Posterior cingulate gyrus (tissue), 11 donors: ENCODE data around the gene TMSB15B.
"Not testable (repeated sequence)": the region's sequence is repeated elsewhere in the genome, so short reads cannot be mapped to it uniquely, and the experiment has no call there.

Experiments
- DNase-seq, 10 donors: peaks; one replicate each; pipeline versions ENCODE4 v3.0.0 to v3.0.0-alpha.2; 2020 to 2021; ENCODE audit warnings: mixed read lengths in 3 of 10
- intact Hi-C: fragments of 100-400 bp; cut with DNase I; formaldehyde crosslinking; loops from one replicate; pipeline ENCODE4 v1.15.1; 2023

The TMSB15B gene

GRCh38 chrX:103962411-103963278 lies at the start of gene TMSB15B:
Gene TMSB15B (plus strand): TSS chrX:103962627.
- DNase-seq, intact Hi-C loops: not testable (repeated sequence)

- intact Hi-C loops = no loop called here
- DNase-seq = no peak
These were observed 48.9 kb upstream of the TMSB15B start for GRCh38 chrX:103913356-103914020.

- DNase-seq = peak in 9 of 10 donors; percentile 35 to 85 (median 42)
- intact Hi-C loops = no loop called here
These were observed 44.4 kb upstream of the TMSB15B start for GRCh38 chrX:103918050-103918449.

DNA sequence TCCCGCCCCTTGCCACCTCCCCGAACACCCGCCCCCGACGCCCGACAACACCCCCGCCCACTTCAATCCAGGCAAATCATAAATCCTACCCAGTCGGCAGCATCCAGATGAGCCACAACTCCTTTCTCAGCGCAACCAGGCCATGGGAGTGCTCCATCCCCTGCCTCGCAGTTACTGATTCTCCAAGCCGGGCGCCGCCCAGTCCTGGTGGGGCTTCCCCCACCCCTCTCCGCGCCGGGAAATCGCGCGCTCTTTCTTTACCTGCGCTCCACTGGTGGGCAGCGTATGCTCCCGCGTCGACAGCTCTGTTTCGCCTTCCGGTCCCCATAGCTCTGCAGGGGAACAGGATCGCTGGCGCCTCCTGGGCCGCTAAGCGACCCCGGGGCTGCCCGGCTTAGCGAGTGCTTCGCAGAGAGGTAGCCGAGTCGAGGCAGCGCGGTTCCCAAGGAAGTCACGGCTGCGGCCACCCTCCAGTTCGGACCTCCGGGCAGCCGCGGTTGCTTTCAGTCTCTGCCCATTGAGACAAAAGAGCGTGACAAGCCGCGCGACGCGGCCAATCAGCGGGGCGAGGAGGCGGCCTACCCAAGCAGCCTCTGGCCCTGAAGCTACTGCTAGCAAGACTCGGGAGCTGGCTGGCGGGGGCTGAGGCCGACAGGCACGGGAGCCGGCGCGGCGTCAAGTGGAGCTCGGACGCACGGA lies 43.7 kb upstream of the TMSB15B start:
- intact Hi-C loops = no loop called here
- peak; percentile 34 to 95 (median 58) for DNase-seq

GRCh38 chrX:103919270-103919637 lies 43.2 kb upstream of the TMSB15B start:
- intact Hi-C loops = no loop called here

GRCh38 chrX:103920515-103920914 lies 41.9 kb upstream of the TMSB15B start:
- intact Hi-C loops, DNase-seq: not testable (repeated sequence)

More at GRCh38 chrX:103919270-103919637, 43.2 kb upstream of the TMSB15B start:
- peak in 1 of 10 donors; percentile 68 for DNase-seq

DNA sequence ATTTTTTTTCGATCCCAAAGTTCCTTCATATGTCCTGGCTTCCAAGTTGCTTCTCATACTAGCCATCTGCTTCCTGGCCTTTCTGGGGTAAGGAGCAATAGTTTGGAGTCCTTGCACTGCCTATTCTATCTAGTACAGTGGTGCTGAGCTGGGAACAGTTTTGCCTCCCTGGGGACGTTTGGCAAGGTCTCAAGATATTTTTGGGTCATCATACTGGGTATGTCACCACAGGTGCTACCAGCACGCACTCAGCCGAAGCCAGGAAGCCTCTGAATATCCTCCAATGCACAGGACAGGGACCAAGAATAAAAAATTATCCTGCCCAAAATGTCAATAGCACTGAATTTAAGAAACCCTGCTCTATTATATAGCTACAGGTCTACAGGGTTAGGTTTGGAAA lies 35.4 kb upstream of the TMSB15B start:
- DNase-seq = no peak
- intact Hi-C loops = no loop called here

GRCh38 chrX:103927633-103928032 lies 34.8 kb upstream of the TMSB15B start:
- intact Hi-C loops = no loop called here
- no peak for DNase-seq

DNA sequence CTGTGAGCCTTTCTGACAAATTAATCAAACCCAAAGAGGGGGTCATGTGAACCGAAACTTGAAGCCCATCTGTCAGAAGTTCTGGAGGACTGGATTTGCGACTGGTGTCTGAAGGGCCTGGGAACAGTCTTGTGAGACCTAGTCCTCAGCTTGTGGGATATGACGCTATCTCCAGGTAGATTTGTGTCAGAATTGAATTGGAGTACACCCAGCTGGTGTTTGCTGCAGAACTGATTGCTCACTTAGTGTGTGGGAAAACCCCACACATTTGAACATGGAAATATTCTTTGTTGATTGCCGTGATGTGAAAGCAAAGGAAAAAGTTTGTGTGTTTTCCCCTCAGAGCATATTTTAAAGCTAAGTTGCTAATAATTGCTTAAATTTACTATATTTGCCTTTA lies 30.3 kb upstream of the TMSB15B start:
- intact Hi-C loops = no loop called here
- no peak for DNase-seq

GRCh38 chrX:103940257-103940656 lies 22.2 kb upstream of the TMSB15B start:
- DNase-seq, intact Hi-C loops: not testable (repeated sequence)

- DNase-seq = no peak
- intact Hi-C loops = no loop called here
These were observed 21.0 kb upstream of the TMSB15B start for GRCh38 chrX:103941201-103941975.

DNA sequence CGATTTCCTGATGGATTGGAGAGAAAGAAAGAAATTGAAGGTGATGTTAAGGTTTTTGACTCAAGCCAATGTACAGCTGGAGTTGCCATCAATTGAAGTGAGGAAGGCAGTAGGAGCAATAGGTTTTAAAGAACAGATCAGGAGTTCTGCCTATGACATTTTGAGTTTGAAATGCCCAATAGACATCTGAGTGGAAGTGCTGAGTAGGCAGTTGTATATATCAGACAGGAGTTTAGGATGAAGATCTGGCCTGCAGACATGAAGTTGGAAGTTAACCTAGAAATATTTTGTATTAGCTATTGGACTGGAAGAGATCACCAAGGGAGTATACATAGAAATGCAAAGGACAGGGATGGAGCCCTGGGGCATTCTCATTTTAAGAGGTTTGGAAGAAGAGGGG lies 12.9 kb upstream of the TMSB15B start:
- intact Hi-C loops = no loop called here
- DNase-seq = no peak

GRCh38 chrX:103953353-103953752 lies 9.1 kb upstream of the TMSB15B start:
- intact Hi-C loops = no loop called here
- DNase-seq = peak in 1 of 10 donors; percentile 66

DNA sequence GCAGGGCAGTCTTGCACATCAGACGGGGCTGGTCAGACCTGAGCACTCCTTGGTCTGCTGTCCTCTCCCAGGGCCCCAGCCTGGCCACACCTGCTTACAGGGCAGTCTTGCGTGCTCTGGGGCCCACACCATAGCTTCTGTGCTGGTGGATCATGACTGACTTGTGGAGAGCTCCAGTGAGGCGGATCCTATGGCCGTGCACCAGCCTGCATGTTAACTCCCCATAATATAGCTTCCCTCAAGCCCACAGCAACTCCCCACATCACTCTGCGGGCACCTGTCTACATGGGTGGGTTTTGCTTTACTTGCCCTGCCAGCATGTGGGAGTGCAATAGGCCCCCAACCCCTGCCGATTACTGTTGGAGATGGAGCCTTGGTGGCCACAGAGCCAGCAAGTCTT lies 8.2 kb upstream of the TMSB15B start:
- peak in 1 of 10 donors; percentile 64 for DNase-seq
- intact Hi-C loops = no loop called here

DNA sequence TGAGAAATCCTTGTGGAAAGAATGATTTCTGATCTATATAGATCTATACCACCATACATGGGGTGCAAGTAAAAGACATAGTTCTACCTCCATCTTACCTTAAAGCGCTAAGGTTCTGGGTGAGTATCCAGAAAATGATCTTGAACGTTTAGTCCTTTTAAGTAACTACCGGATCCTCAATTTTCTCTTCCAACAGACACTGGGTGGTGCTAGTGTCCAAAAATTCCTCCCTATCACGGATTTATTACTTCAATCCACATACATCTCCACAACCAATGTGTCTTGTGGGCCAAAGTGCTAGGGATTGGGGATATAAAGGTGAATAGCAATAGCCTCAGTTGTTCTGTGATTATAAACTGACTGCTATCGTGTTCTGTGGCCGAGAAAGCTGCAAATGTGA lies 1.8 kb upstream of the TMSB15B start:
- DNase-seq, intact Hi-C loops: not testable (repeated sequence)

DNA sequence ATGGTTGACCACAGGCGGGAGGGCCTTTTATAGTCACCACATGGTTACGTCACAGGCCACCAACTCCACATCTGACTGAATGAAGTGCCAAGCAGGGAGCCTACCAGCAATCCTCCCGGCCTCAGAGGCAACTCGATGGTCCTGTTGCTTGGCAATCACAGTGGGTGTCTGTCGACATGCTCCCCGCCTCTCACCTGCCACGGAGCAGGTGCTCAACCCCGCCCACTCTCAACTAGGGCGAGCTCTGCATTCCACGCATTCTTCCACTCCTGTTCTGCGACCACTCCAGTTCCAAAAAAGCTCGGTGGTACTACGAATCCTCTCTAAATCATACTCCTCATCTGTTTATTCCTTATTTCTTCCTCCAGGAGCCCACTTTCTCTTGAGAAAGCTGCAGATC lies 21.1 kb downstream of the TMSB15B start:
- DNase-seq, intact Hi-C loops: not testable (repeated sequence)

DNA sequence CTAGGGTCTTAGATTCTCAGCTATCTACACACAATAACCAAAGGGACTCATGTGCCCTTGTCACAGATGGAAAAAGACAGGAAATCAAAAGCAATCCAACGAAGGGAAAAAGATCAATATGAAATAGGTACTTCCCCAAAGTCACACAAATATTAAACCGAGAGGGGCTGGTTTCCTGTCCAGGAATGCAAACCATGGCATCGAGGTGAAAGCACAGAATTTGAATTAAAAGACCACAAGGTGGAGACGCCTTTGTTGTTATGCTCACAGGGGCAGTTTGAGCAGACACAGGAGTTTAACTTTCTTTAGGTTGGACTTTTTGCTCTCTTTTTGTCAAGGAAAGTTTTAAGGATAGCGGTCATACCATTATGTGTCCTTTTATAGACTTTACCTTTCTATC lies 36.8 kb downstream of the TMSB15B start:
- no peak for DNase-seq
- intact Hi-C loops = no loop called here

DNA sequence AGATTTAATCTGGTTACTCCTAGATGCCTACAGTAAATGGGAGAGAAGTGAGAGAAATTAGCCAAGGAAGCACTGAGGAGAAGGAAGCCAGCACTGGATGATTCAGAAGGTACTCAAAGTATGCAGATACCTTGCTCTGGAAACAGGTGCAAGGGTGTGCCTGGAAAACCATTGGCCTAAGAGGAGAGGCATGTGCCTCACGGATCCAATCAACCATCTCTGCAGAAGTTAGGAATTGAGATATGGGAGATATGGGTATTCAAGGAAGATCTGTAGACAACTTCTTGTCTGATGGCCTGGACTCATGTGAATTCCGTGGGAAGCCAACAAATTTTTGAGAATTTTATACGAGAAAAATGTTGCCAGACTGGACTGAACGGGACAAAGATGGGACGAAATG lies 46.4 kb downstream of the TMSB15B start:
- DNase-seq = no peak
- intact Hi-C loops = no loop called here

DNA sequence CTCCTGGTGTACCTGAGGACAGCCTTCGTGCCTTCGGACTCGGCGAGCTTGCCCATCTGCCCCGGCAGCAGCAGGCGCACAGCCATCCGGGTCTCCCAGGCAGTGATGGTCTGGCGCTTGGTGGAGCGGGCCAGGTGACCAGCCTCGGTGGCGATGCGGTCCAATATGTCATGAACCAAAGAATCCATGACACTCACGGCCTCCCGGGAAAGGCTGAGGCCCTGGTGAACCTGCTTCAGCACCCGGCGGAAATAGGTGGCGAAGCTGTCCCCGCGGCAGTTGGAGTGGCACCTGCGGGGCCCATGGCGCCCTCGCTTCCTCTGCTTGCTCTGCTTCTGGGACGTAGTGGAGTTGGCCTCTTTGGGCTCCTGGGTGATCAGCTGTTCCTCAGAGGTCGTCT lies 50.7 kb downstream of the TMSB15B start:
- intact Hi-C loops = no loop called here
- peak in 2 of 10 donors; percentile 9 to 79 for DNase-seq

GRCh38 chrX:104013606-104014005 lies 51.2 kb downstream of the TMSB15B start, which contains the start of gene H2BW1:
Gene H2BW1 (minus strand): TSS chrX:104013708. CDS start chrX:104013576, 132 bp downstream.
- intact Hi-C loops = no loop called here
- DNase-seq = no peak
